Keratinocyte (primary cell): ENCODE measurements around the gene HMSD. TPM values are rescaled to one million over a fixed set of nuclear protein-coding genes. Genes with fewer than 3 reads are reported as not detected.

Experiments used
- DNase-seq: peaks from one replicate; pipeline ENCODE4 v3.0.0-alpha.2; 2011; ENCODE audit warnings: low read depth, missing footprints, low spot score
- FAIRE-seq: peaks from 2 replicates; lab custom pipeline; 2011; peaks lifted over from hg19 to GRCh38; lab: Jason Lieb, UNC
- H2AFZ ChIP-seq: 2 replicates; pipeline ENCODE4 v1.6.0; 2012; ENCODE audit warnings: low read length, control low read depth, inconsistent platforms; ENCODE audit not compliant: control insufficient read depth
- H3K27ac ChIP-seq: 2 replicates; pipeline ENCODE4 v1.5.1; 2011; ENCODE audit warnings: low read length; ENCODE audit not compliant: control insufficient read depth, insufficient read depth
- H3K27me3 ChIP-seq: 3 replicates; pipeline ENCODE4 v1.6.0; 2011; ENCODE audit warnings: low read length; ENCODE audit not compliant: control insufficient read depth, insufficient read depth; ENCODE audit errors: extremely low read depth
- H3K36me3 ChIP-seq, 2 experiments: 2 replicates in 1 of 2; 3 replicates in 1 of 2; pipeline ENCODE4 v1.5.1; 2011; ENCODE audit warnings: low read length in 2 of 2, mild to moderate bottlenecking in 1 of 2; ENCODE audit not compliant: control insufficient read depth in 2 of 2, insufficient read depth in 2 of 2; ENCODE audit errors: extremely low read depth in 1 of 2
- H3K4me1 ChIP-seq: 3 replicates; pipeline ENCODE4 v1.5.1; 2011; ENCODE audit warnings: low read length; ENCODE audit not compliant: control insufficient read depth, insufficient read depth; ENCODE audit errors: extremely low read depth
- H3K4me2 ChIP-seq: 3 replicates; pipeline ENCODE4 v1.6.0; 2011; ENCODE audit warnings: low read depth, low read length; ENCODE audit not compliant: control insufficient read depth, insufficient read depth; ENCODE audit errors: extremely low read depth
- H3K4me3 ChIP-seq, 3 experiments: fragments of 200-600 bp in 1 of 3; sonication (generic) in 1 of 3; 2 replicates in 2 of 3; 3 replicates in 1 of 3; pipeline ENCODE4 v1.5.1; 2011 to 2016; ENCODE audit warnings: low read length in 3 of 3, mild to moderate bottlenecking in 3 of 3, control low read depth in 2 of 3, inconsistent platforms in 1 of 3, low read depth in 1 of 3, mixed read lengths in 1 of 3, mixed run types in 1 of 3, moderate library complexity in 1 of 3; ENCODE audit not compliant: control insufficient read depth in 2 of 3, insufficient read depth in 2 of 3; ENCODE audit errors: extremely low read depth in 1 of 3
- H3K79me2 ChIP-seq: 2 replicates; pipeline ENCODE4 v1.6.0; 2012; ENCODE audit warnings: low read length; ENCODE audit not compliant: control insufficient read depth, insufficient read depth
- H3K9ac ChIP-seq: 3 replicates; pipeline ENCODE4 v1.6.0; 2011; ENCODE audit warnings: low read length; ENCODE audit not compliant: control insufficient read depth, insufficient read depth; ENCODE audit errors: extremely low read depth
- H3K9me1 ChIP-seq: 3 replicates; pipeline ENCODE4 v1.6.0; 2011; ENCODE audit warnings: low read length; ENCODE audit not compliant: control insufficient read depth, insufficient read depth; ENCODE audit errors: extremely low read depth
- H3K9me3 ChIP-seq: 2 replicates; pipeline ENCODE4 v1.5.1; 2012; ENCODE audit warnings: low read depth, low read length; ENCODE audit not compliant: control insufficient read depth
- H4K20me1 ChIP-seq: 3 replicates; pipeline ENCODE4 v1.6.0; 2011; ENCODE audit warnings: low read length; ENCODE audit not compliant: control insufficient read depth, insufficient read depth; ENCODE audit errors: extremely low read depth
- EZH2 ChIP-seq: IDR thresholded peaks from one replicate; pipeline ENCODE4 v1.6.1; 2012; ENCODE audit warnings: inconsistent platforms, mild to moderate bottlenecking, low read length, moderate library complexity
- dilution Hi-C: fragments of 300-500 bp; cut with MboI; formaldehyde crosslinking; loops from one replicate; pipeline ENCODE4 v1.7.0; 2020; ENCODE audit warnings: low sequenced_read_pairs; ENCODE audit not compliant: extremely low pct_ligation_motif_present
- polyA plus RNA-seq, 5 experiments: library from polyadenylated mRNA; depleted of rRNA in 3 of 5; stranded (reverse) in 3 of 5; stranded (forward) in 1 of 5; unstranded in 1 of 5; fragments of >200 nt; gene quantifications; 1 replicate in 1 of 5; 2 replicates in 3 of 5; 3 replicates in 1 of 5; pipeline versions ENCODE4 v1.2.1 to v1.2.3, GENCODE V29; 2011 to 2012; ENCODE audit warnings: missing spikeins in 2 of 5, low read depth in 1 of 5, low replicate concordance in 1 of 5
- TF ChIP-seq, protein P1 (sequence below), 3 experiments: IDR thresholded peaks in 1 of 3; conservative IDR thresholded peaks in 1 of 3; optimal IDR thresholded peaks in 1 of 3; 2 replicates in 2 of 3; 3 replicates in 1 of 3; pipeline versions ENCODE3 to v1.5.1; 2011; ENCODE audit warnings: low read length in 3 of 3, mild to moderate bottlenecking in 3 of 3, moderate library complexity in 2 of 3, control low read depth in 1 of 3, inconsistent platforms in 1 of 3; ENCODE audit not compliant: insufficient read depth in 2 of 3; ENCODE audit errors: extremely low read depth in 1 of 3

HMSD gene
- polyA plus RNA-seq, 1 donor (not counting 4 experiments of a cell fraction or from before 2014, with no cell fraction given): 1.2 TPM

DNA sequence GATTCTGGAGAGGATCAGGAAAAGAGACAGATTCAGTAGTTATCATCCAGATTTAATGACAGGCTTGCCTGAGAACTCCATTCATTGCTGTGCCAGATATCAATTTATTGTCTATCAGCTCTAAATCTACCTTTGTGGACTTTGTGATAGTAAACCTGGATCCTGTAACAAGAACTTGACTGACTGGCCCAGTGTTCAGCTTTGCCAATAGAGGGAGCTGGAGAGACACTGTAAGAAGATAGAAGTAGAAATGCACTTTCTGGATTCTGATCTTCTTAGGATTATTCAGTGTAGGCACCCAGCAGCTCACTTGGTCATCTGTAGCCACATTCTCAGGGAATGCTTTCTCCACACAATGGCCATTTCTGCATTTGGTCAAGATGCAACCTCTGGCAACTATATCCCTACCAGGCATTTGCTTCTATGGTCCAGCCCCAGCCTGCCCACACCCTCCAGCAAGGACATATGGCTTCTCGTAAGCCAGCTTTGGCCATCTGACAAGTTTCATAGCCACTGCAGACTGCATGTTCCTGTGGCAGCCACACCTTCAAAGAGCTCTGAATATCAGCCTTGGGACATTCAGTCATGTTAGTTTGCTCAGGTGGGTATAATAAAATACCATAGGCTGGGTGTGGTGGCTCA is 14.6 kb downstream of the HMSD start:
- Histone ChIP-seq H3K4me1 (peaks cover 12% of the 10 kb centered on the region), H3K36me3 (no peaks in the 10 kb centered on the region), H3K79me2 (no peaks in the 10 kb centered on the region), H3K27ac (no peak overlapping the region), H2AFZ (peak overlapping the region; percentile 10), H3K4me2 (no peak overlapping the region), H3K9ac (no peak overlapping the region), H3K9me3 (no peaks in the 10 kb centered on the region), H3K4me3 (no peak overlapping the region), H4K20me1 (no peaks in the 10 kb centered on the region), H3K9me1 (no peaks in the 10 kb centered on the region), H3K27me3 (no peaks in the 10 kb centered on the region)
- FAIRE-seq: peak; percentile 85
- TF ChIP-seq, protein P1, sequence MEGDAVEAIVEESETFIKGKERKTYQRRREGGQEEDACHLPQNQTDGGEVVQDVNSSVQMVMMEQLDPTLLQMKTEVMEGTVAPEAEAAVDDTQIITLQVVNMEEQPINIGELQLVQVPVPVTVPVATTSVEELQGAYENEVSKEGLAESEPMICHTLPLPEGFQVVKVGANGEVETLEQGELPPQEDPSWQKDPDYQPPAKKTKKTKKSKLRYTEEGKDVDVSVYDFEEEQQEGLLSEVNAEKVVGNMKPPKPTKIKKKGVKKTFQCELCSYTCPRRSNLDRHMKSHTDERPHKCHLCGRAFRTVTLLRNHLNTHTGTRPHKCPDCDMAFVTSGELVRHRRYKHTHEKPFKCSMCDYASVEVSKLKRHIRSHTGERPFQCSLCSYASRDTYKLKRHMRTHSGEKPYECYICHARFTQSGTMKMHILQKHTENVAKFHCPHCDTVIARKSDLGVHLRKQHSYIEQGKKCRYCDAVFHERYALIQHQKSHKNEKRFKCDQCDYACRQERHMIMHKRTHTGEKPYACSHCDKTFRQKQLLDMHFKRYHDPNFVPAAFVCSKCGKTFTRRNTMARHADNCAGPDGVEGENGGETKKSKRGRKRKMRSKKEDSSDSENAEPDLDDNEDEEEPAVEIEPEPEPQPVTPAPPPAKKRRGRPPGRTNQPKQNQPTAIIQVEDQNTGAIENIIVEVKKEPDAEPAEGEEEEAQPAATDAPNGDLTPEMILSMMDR (optimal IDR thresholded peaks at IDR 0.05 in 1 of 3, IDR thresholded peaks at IDR 0.05 in 1 of 3, conservative IDR thresholded peaks at IDR 0.05 in 1 of 3; ENCODE audit: extremely low read depth in 1 of 3, insufficient read depth in 2 of 3, low read length in 3 of 3): peak; percentile 64 to 90 (median 88)
- no peak for TF ChIP-seq EZH2
- dilution Hi-C loops: no loop called here
- no peak for DNase-seq

DNA sequence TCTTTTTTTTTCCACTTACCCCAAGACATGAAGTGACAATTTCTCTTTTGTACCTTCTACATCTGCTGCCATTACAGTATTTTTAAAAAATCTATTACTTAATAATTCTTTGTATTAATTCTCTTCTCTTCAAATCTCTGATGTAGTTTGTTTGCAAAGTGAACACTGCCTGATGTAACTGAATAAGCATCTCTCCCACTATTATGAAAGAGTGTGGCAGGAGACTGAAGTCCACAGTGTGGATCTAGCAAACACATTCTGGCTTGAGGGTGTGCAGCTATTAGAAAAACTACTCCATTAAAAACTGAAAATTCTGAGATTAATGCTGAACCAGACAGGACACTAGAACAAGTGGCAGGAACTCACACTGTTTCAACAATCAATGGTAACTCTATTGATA is 15.8 kb downstream of the HMSD start:
- no peak for TF ChIP-seq EZH2
- TF ChIP-seq, protein P1 (optimal IDR thresholded peaks at IDR 0.05 in 1 of 3, IDR thresholded peaks at IDR 0.05 in 1 of 3, conservative IDR thresholded peaks at IDR 0.05 in 1 of 3; ENCODE audit: extremely low read depth in 1 of 3, insufficient read depth in 2 of 3, low read length in 3 of 3): no peak
- Histone ChIP-seq H3K9me3 (no peaks in the 10 kb centered on the region), H3K36me3 (no peaks in the 10 kb centered on the region), H3K9me1 (no peaks in the 10 kb centered on the region), H3K79me2 (no peaks in the 10 kb centered on the region), H3K9ac (no peak overlapping the region), H3K27me3 (no peaks in the 10 kb centered on the region), H3K27ac (no peak overlapping the region), H2AFZ (no peak overlapping the region), H3K4me3 (no peak overlapping the region), H3K4me2 (no peak overlapping the region), H3K4me1 (peaks cover 23% of the 10 kb centered on the region), H4K20me1 (no peaks in the 10 kb centered on the region)
- DNase-seq: no peak
- no peak for FAIRE-seq
- dilution Hi-C loops: no loop called here
